GM13977 (cell line): Measurements from ENCODE around the gene KIAA1328.

Source experiments
- DNase-seq: peaks from one replicate; pipeline ENCODE4 v3.0.0; 2012; ENCODE audit warnings: low spot score
- CTCF ChIP-seq: IDR thresholded peaks from 2 replicates; pipeline ENCODE4 v1.5.1; 2012; ENCODE audit warnings: mild to moderate bottlenecking, control low read depth; ENCODE audit not compliant: insufficient read depth; ENCODE audit errors: extremely low read depth, missing control alignments
- in situ Hi-C: fragments of 300-500 bp; cut with MboI; formaldehyde crosslinking; loops from one replicate; pipeline ENCODE4 v1.12.0; 2022; ENCODE audit warnings: low sequenced_read_pairs, low pct_unique_long_range_greater_than_20kb, mixed read lengths, inconsistent platforms; ENCODE audit not compliant: unreplicated experiment

The KIAA1328 gene

GRCh38 chr18:37218022-37218590 lies 389.2 kb downstream of the KIAA1328 start:
- no peak for DNase-seq
- TF ChIP-seq CTCF: no peak
- in situ Hi-C loops: no loop called here

- DNase-seq: no peak
- in situ Hi-C loops: no loop called here
- no peak for TF ChIP-seq CTCF
Observed at GRCh38 chr18:37219257-37219656, 390.3 kb downstream of the KIAA1328 start.

- in situ Hi-C loops: no loop called here
- no peak for DNase-seq
Observed at GRCh38 chr18:37222354-37222998, 393.5 kb downstream of the KIAA1328 start.

GRCh38 chr18:37222999-37223378 lies 394.1 kb downstream of the KIAA1328 start:
- DNase-seq: no peak
- no peak for TF ChIP-seq CTCF
- in situ Hi-C loops: no loop called here

More at GRCh38 chr18:37222354-37222998, 393.5 kb downstream of the KIAA1328 start:
- no peak for TF ChIP-seq CTCF

- TF ChIP-seq CTCF: no peak
- no peak for DNase-seq
- in situ Hi-C loops: no loop called here
Observed at GRCh38 chr18:37225279-37225678, 396.4 kb downstream of the KIAA1328 start.

- no peak for TF ChIP-seq CTCF
- in situ Hi-C loops: no loop called here
- no peak for DNase-seq
Observed at GRCh38 chr18:37230768-37231167, 401.8 kb downstream of the KIAA1328 start.

- DNase-seq: no peak
- in situ Hi-C loops: no loop called here
- TF ChIP-seq CTCF: no peak
Observed at GRCh38 chr18:37231251-37231650, 402.3 kb downstream of the KIAA1328 start.
